A673 (cell line): Measurements from ENCODE around the gene CLDN18. TPM values are rescaled to one million over a fixed set of nuclear protein-coding genes. Genes with fewer than 3 reads are reported as not detected.

ENCODE experiments used
- BruUV-seq: library from RNA; stranded (reverse); fragments of 400-500 nt; replicated peaks from 2 replicates; lab custom pipeline; 2021; lab: Mats Ljungman, UMichigan
- CTCF ChIA-PET: fragments of 300-600 bp; sonication (Branson Sonifier 250); formaldehyde crosslinking; loops from one replicate; lab custom pipeline; 2022; ENCODE audit warnings: antibody characterized with exemption; lab: Charles Lee
- POLR2A ChIA-PET: fragments of 300-600 bp; sonication (Branson Sonifier 250); formaldehyde crosslinking; loops from one replicate; lab custom pipeline; 2022; ENCODE audit warnings: antibody characterized with exemption; ENCODE audit not compliant: low non-redundant PET; lab: Charles Lee
- DNase-seq: peaks from one replicate; pipeline ENCODE4 v3.0.0-alpha.2; 2015; ENCODE audit warnings: low spot score
- H3K27ac ChIP-seq: fragments of 200-600 bp; sonication (generic); 2 replicates; pipeline ENCODE4 v1.5.1; 2016; ENCODE audit warnings: mixed run types, low read depth, mild to moderate bottlenecking, mixed read lengths, antibody characterized with exemption, low read length; ENCODE audit not compliant: poor library complexity, severe bottlenecking
- H3K27me3 ChIP-seq: fragments of 200-600 bp; sonication (generic); replicated peaks from 2 replicates; pipeline ENCODE4 v1.6.1; 2017; ENCODE audit warnings: mixed run types, low read depth, mild to moderate bottlenecking, mixed read lengths, antibody characterized with exemption, low read length; ENCODE audit not compliant: insufficient read depth, poor library complexity
- H3K36me3 ChIP-seq: fragments of 200-600 bp; sonication (generic); 2 replicates; pipeline ENCODE4 v1.6.1; 2016; ENCODE audit warnings: mixed run types, mild to moderate bottlenecking, mixed read lengths, antibody characterized with exemption, low read length; ENCODE audit not compliant: insufficient read depth, poor library complexity, severe bottlenecking
- H3K4me1 ChIP-seq: fragments of 200-600 bp; sonication (generic); 2 replicates; pipeline ENCODE4 v1.6.1; 2017; ENCODE audit warnings: mixed run types, mild to moderate bottlenecking, mixed read lengths, antibody characterized with exemption, low read length; ENCODE audit not compliant: insufficient read depth, poor library complexity, severe bottlenecking
- H3K4me3 ChIP-seq: fragments of 200-600 bp; sonication (generic); 2 replicates; pipeline ENCODE4 v1.5.1; 2016; ENCODE audit warnings: low read depth, mixed run types, mild to moderate bottlenecking, mixed read lengths, low read length; ENCODE audit not compliant: poor library complexity, severe bottlenecking
- H3K9me3 ChIP-seq: fragments of 200-600 bp; sonication (generic); 2 replicates; pipeline ENCODE4 v1.6.1; 2016; ENCODE audit warnings: mixed run types, low read depth, mild to moderate bottlenecking, mixed read lengths, antibody characterized with exemption, low read length; ENCODE audit not compliant: poor library complexity, severe bottlenecking
- CTCF ChIP-seq: fragments of 300-800, 200-600 bp; sonication (generic); conservative IDR thresholded peaks from 2 replicates; pipeline ENCODE4 v1.5.1; 2017; ENCODE audit warnings: low read depth, mild to moderate bottlenecking, antibody characterized with exemption, low read length, moderate library complexity, mixed read lengths
- EZH2 ChIP-seq: fragments of 200-600 bp; sonication (generic); IDR thresholded peaks from 2 replicates; pipeline ENCODE4 v1.6.1; 2017; ENCODE audit warnings: borderline replicate concordance, low read depth, mild to moderate bottlenecking, mixed read lengths, antibody characterized with exemption, low read length; ENCODE audit not compliant: poor library complexity, severe bottlenecking
- intact Hi-C: fragments of 100-400 bp; cut with micrococcal nuclease; formaldehyde crosslinking; loops from one replicate; pipeline ENCODE4 v1.10.0; 2022; ENCODE audit not compliant: unreplicated experiment
- total RNA-seq: library from RNA; stranded (reverse); gene quantifications from 2 replicates; pipeline ENCODE4 v1.2.3, GENCODE V29; 2021

The CLDN18 gene
- total RNA-seq, 1 experiment from 2014 or later: not detected

- POLR2A ChIA-PET: no interaction called here
- no peak for TF ChIP-seq EZH2
- TF ChIP-seq CTCF: no peak
- Histone ChIP-seq H3K27me3 (no peaks in the 10 kb centered on the region), H3K4me1 (no peaks in the 10 kb centered on the region), H3K36me3 (no peaks in the 10 kb centered on the region), H3K9me3 (no peaks in the 10 kb centered on the region), H3K4me3 (no peak overlapping the region), H3K27ac (no peak overlapping the region)
- intact Hi-C loops: no loop called here
- no peak for DNase-seq
- CTCF ChIA-PET: no interaction called here
- no TSS peak for BruUV-seq
Measured at GRCh38 chr3:138042043-138042442, 32.1 kb downstream of the CLDN18 start.

- no TSS peak for BruUV-seq
- no peaks in the 10 kb centered on the region for H3K9me3 ChIP-seq
- POLR2A ChIA-PET: interaction anchor here (0.6 kb wide), 1 partner anchor 270 kb away, joined by 3 read pairs; no protein-coding TSS in a partner anchor
- no peaks in the 10 kb centered on the region for H3K27me3 ChIP-seq
- intact Hi-C loops: no loop called here
- no peak overlapping the region for H3K27ac ChIP-seq
- no peak overlapping the region for H3K4me3 ChIP-seq
- CTCF ChIA-PET: interaction anchor here (1.0 kb wide), 1 partner anchor 9 kb away, joined by 6 read pairs; no protein-coding TSS in a partner anchor
- peak; percentile 12 for DNase-seq
- no peaks in the 10 kb centered on the region for H3K4me1 ChIP-seq
- TF ChIP-seq EZH2 (no peak), CTCF (no peak)
- no peaks in the 10 kb centered on the region for H3K36me3 ChIP-seq
Measured at GRCh38 chr3:138043266-138044029, 33.5 kb downstream of the CLDN18 start.

- H3K4me1 ChIP-seq: no peaks in the 10 kb centered on the region
- intact Hi-C loops: no loop called here
- no peaks in the 10 kb centered on the region for H3K27me3 ChIP-seq
- ChIA-PET CTCF (no interaction called here), POLR2A (no interaction called here)
- H3K4me3 ChIP-seq: no peak overlapping the region
- H3K27ac ChIP-seq: no peak overlapping the region
- no peaks in the 10 kb centered on the region for H3K9me3 ChIP-seq
- no peaks in the 10 kb centered on the region for H3K36me3 ChIP-seq
- TF ChIP-seq EZH2 (no peak), CTCF (no peak)
- no peak for DNase-seq
- no TSS peak for BruUV-seq
Measured at GRCh38 chr3:138046085-138046484, 36.1 kb downstream of the CLDN18 start.
